Measurements from ENCODE around the gene ARID1B.
A peak's percentile ranks its signal among the peaks of the same experiment; 100 is the strongest.

DNA sequence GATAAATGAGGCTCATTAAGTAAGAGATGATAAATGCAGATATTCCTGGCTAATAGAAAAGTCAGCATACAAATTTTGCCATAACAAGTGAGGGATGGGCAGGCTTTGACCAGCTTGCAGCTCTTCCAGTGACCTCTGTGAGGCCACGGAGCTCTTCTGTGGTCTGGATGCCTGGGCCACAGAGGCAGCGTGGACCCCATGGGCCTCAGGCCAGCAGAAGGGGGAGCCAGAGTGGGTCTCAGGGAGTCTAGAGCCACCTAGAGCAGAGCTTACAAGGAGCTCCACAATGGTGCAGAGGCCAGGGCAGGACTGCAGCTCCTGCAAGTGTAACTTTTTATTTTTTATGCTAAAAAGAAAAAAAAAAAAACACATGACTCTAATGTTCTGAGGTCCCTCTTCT lies 165.1 kb downstream of the ARID1B start:
- TF ChIP-seq CTCF (IDR thresholded peaks at IDR 0.05; ENCODE audit: low read length), result peak; percentile 72
- no peak for TF ChIP-seq EZH2 (IDR thresholded peaks at IDR 0.05; ENCODE audit: borderline replicate concordance, low read length)

All from OCI-LY1 (cell line).